Brain microvascular endothelial cell (primary cell): ENCODE data around the gene C4orf36.
A peak's percentile ranks its signal among the peaks of the same experiment; 100 is the strongest.

Experiments
- DNase-seq: peaks from one replicate; pipeline ENCODE4 v3.0.0-alpha.2; 2020
- H3K27ac ChIP-seq: fragments of 250-450 bp; sonication (Bioruptor Pico); 2 replicates; pipeline ENCODE4 v1.5.1; 2020; ENCODE audit warnings: mild to moderate bottlenecking, moderate library complexity
- H3K27me3 ChIP-seq: fragments of 250-450 bp; sonication (Bioruptor Pico); replicated peaks from 2 replicates; pipeline ENCODE4 v1.5.1; 2020; ENCODE audit warnings: mild to moderate bottlenecking
- H3K36me3 ChIP-seq: fragments of 250-450 bp; sonication (Bioruptor Pico); replicated peaks from 2 replicates; pipeline ENCODE4 v1.5.1; 2020; ENCODE audit warnings: mild to moderate bottlenecking
- H3K4me3 ChIP-seq: 2 replicates; pipeline ENCODE4 v1.5.1; 2011; ENCODE audit warnings: low read depth, mild to moderate bottlenecking, control low read depth, low read length, moderate library complexity
- in situ Hi-C: cut with HindIII; loops from 2 replicates; pipeline ENCODE4 v1.10.0; 2017; ENCODE audit warnings: low sequenced_read_pairs, low pct_ligation_motif_present
- TF ChIP-seq, protein P1 (sequence below): IDR thresholded peaks from 2 replicates; pipeline ENCODE4 v1.5.1; 2011; ENCODE audit warnings: low read depth, mild to moderate bottlenecking, moderate library complexity, low read length, control low read depth, inconsistent platforms; ENCODE audit errors: missing control alignments

The C4orf36 gene, protein sequence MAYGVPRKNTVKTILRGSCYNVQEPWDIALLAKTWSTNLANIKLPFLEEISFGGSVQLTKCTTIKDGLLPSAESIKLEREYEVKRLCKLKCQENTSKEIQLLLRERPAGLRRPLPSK

DNA sequence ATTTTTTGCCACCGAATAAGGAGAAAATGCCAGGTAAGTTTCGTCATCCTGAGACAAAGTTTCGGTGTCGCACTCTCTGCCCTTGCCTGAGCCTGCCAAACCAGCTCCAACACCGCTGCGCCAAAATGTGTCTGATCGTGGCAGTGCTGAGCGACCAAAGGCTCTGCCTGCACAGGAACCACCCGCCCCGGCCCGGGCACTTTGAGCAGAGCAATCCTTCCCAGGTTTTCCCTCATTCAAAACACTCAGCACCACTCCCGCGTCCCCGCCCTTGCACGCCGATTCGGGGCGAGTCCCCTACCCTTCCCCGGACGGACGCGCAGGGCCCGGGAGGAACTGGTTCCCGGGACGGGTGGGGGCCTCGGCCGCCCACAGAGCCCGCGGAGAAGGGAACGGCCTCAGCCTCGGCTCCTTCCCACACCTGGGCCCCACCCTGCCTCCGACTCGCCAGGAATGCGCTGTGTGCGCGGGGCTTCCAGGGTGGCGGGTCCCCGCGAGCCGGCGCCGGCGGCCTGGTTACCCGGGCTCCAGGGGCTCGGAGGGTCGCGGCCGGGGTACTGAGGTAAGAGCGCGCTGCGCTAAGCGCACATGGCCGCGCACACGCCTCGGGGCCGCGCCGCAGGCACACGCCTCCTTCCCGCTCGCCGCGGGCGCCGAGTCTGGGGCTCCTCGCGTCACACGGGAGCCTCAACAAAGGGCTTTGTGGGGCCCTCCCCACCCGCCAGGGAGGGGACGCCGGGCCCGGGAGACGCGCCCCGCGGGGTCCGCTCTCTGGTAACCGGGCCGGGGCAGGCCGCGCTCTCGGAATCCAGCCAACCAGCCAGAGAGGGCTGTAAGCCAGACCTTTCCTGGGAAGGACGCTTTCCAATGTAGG lies at the start of gene C4orf36:
C4orf36 (minus strand) TSS at position 661 of the 874 bp plus-strand sequence. CDS start 902 bp downstream, outside the sequence.
- H3K27ac ChIP-seq: no peak within 1 kb of the TSS

DNA sequence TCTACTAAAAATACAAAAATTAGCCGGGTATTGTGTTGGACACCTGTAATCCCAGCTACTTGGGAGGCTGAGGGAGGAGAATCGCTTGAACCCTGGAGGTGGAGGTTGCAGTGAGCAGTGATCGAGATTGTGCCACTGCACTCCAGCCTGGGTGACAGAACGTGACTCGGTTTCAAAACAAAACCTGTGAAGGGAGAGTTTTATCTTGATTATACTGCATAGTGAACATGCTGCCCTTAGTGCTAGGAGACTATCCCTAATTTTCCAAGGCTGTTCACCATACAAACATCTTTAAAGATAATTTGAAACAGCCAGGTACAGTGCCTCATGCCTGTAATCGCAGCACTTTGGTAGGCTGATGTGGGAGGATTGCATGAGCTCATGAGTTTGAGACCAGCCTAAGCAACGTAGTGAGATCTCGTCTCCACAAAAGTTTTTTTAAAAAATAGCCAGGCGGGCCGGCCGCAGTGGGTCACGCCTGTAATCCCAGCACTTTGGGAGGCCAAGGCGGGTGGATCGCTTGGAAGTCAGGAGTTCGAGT lies 48.8 kb upstream of the C4orf36 start:
- in situ Hi-C loops: loop anchor here (25.0 kb wide), 1 partner anchor 171 kb away; no protein-coding TSS in a partner anchor

More for the DNA sequence above, at the start of gene C4orf36:
- peak; percentile 23 for DNase-seq
- Histone ChIP-seq H3K36me3 (no peaks in the 10 kb centered on the region), H3K4me3 (peak within 1 kb of the TSS; percentile 73), H3K27me3 (no peaks in the 10 kb centered on the region)
- in situ Hi-C loops: no loop called here
- TF ChIP-seq, protein P1, sequence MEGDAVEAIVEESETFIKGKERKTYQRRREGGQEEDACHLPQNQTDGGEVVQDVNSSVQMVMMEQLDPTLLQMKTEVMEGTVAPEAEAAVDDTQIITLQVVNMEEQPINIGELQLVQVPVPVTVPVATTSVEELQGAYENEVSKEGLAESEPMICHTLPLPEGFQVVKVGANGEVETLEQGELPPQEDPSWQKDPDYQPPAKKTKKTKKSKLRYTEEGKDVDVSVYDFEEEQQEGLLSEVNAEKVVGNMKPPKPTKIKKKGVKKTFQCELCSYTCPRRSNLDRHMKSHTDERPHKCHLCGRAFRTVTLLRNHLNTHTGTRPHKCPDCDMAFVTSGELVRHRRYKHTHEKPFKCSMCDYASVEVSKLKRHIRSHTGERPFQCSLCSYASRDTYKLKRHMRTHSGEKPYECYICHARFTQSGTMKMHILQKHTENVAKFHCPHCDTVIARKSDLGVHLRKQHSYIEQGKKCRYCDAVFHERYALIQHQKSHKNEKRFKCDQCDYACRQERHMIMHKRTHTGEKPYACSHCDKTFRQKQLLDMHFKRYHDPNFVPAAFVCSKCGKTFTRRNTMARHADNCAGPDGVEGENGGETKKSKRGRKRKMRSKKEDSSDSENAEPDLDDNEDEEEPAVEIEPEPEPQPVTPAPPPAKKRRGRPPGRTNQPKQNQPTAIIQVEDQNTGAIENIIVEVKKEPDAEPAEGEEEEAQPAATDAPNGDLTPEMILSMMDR: peak; percentile 14

DNA sequence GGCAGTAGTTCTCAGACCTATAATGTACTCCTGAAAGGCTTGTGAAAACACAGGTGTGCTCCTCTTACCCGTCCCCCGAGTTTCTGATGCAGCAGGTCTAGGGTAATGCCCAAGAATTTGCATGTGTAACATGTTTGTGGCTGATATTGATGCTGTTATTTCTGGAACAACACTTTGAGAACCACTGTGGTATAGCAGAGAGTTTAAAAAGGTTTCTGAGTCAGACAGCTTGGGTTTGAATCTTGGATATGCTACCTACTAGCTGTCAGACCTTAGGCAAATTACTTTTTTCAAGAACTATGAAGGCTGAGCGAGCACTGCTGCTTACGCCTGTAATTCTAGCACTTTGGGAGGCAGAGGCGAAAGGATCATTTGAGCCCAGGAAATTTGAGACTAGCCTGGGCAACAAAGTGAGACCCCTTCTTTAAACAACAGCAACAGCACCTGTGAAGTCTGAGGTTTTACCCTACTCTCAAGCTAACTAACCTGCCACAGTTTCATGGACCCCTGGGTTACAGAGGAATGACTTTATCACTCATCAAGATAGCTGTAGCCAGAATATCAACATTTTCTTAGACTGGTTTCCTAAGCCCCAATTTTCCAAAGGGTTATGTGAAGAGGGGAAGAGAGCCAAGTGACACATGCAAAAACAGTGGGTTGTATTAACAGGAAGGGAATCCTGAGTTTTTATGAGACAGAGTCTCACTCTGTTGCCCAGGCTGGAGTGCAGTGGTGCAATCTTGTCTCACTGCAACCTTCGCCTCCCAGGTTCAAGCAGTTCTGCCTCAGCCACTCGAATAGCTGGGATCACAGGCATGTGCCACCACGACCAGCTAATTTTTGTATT lies 47.7 kb upstream of the C4orf36 start:
- TF ChIP-seq, protein P1: no peak
- Histone ChIP-seq H3K4me3 (no peak overlapping the region), H3K27ac (no peak overlapping the region), H3K27me3 (no peaks in the 10 kb centered on the region), H3K36me3 (no peaks in the 10 kb centered on the region)
- no peak for DNase-seq
- in situ Hi-C loops: loop anchor here (25.0 kb wide), 1 partner anchor 172 kb away; no protein-coding TSS in a partner anchor

More for the DNA sequence above, 48.8 kb upstream of the C4orf36 start:
- no peak for DNase-seq
- Histone ChIP-seq H3K4me3 (no peak overlapping the region), H3K27me3 (no peaks in the 10 kb centered on the region), H3K27ac (no peak overlapping the region), H3K36me3 (no peaks in the 10 kb centered on the region)
- TF ChIP-seq, protein P1: no peak

DNA sequence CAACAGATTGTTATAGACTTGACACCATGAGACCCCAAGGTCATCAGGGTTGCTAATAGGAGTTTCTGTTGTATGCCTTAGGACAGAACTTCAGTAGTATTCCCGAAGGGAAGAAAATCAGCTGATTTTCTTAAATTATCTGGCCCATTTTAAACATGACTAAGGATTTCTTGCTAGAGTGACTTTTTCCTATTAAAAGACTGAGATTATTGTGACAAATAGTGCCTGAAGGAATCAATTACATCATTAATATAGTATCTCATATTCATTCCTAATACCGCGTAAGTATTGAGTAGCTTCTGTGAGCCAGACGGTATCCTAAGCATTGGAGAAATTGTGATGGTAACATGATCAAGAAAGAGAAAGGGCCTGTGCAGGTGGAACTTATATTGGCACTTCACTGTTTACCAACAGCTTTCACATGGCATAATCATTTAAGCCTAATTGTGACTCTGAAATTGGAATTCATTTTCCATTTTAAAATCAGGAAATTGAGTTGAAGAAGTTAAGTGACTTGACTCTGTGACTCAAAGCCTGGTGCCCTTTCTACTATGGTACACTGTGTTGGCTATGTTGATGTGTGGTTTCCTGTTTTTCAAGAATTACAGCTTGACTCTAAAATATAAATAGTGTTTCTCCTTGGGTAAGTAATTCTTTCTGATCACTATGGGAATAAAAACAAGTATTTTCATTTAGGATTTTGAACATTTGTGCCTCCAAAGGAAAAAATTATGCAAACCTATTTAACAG lies 46.7 kb upstream of the C4orf36 start:
- TF ChIP-seq, protein P1: no peak
- Histone ChIP-seq H3K4me3 (no peak overlapping the region), H3K27ac (no peak overlapping the region), H3K36me3 (no peaks in the 10 kb centered on the region), H3K27me3 (no peaks in the 10 kb centered on the region)
- in situ Hi-C loops: loop anchor here (25.0 kb wide), 1 partner anchor 173 kb away; no protein-coding TSS in a partner anchor
- no peak for DNase-seq
